ENCODE measurements around the gene DENND1B. TPM values are rescaled to one million over a fixed set of nuclear protein-coding genes. Genes with fewer than 3 reads are reported as not detected.

DENND1B gene
- total RNA-seq, 4 donors from 2014 or later = 12.4 to 27.5 (median 15.9) TPM

- no peak for TF ChIP-seq CTCF (IDR thresholded peaks at IDR 0.05; ENCODE audit: low read depth)
These were observed 179.9 kb downstream of the DENND1B start for GRCh38 chr1:197595304-197595904.

GRCh38 chr1:197590687-197591086 is 184.6 kb downstream of the DENND1B start:
- no peak for TF ChIP-seq CTCF (IDR thresholded peaks at IDR 0.05; ENCODE audit: low read depth)

- no peak for TF ChIP-seq CTCF (IDR thresholded peaks at IDR 0.05; ENCODE audit: low read depth)
These were observed 189.5 kb downstream of the DENND1B start for GRCh38 chr1:197585809-197586208.

DNA sequence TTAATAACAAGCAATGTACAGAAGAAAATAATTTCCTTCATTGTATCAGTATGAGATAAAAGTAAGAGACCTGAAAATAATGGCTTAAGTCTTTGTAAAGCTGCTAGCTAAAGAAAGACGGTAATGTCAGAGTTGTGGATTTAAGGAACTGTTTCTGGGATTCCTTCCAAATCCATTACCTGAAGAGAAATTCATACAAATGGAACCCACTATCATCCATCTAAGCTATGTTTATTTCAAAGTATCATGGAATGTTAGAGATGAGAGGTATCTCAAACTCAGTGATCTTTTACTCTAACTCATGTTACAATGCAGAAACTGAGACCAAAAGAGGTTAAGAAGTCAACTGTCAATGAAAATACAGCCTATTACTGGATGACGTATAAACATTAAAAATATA is 197.7 kb downstream of the DENND1B start:
- no peak for TF ChIP-seq CTCF (IDR thresholded peaks at IDR 0.05; ENCODE audit: low read depth)

DNA sequence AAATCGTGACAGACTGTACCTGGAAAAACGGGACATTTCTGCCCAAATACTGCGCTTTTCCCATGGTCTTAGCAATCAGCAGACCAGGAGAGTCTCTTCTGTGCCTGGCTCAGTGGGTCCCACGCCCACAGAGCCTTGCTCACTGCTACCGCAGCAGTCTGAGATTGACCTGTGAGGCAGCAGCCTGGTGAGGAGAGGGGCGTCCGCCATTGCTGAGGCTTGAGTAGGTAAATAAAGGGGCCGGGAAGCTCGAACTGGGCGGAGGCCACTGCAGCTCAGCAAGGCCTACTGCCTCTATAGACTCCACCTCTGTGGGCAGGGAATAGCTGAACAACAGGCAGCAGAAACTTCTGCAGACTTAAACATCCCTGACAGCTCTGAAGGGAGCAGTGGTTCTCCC is 203.1 kb downstream of the DENND1B start:
- TF ChIP-seq CTCF (IDR thresholded peaks at IDR 0.05; ENCODE audit: low read depth) = no peak

GRCh38 chr1:197567442-197567841 is 207.8 kb downstream of the DENND1B start:
- no peak for TF ChIP-seq CTCF (IDR thresholded peaks at IDR 0.05; ENCODE audit: low read depth)

- TF ChIP-seq CTCF (IDR thresholded peaks at IDR 0.05; ENCODE audit: low read depth) = no peak
These were observed 214.2 kb downstream of the DENND1B start for GRCh38 chr1:197561041-197561440.

Measured in subcutaneous adipose tissue (tissue), 4 donors.